B cell (primary cell): Measurements from ENCODE around the gene PIK3AP1. TPM values are rescaled to one million over a fixed set of nuclear protein-coding genes. Genes with fewer than 3 reads are reported as not detected.

Experiments
- ATAC-seq: fragments of 200-7000 bp; cut with Tn5 transposase; one replicate; pipeline ENCODE4 v1.10.0; 2021; ENCODE audit warnings: low read depth, mild to moderate bottlenecking, moderate number of reproducible peaks, moderate library complexity
- CTCF ChIA-PET: fragments of 350-600 bp; sonication (Branson Sonifier 250); formaldehyde crosslinking; loops from one replicate; lab custom pipeline; 2021; ENCODE audit warnings: antibody characterized with exemption, inconsistent platforms; lab: Charles Lee
- POLR2A ChIA-PET: fragments of 350-600 bp; sonication (Branson Sonifier 250); formaldehyde crosslinking; loops from one replicate; lab custom pipeline; 2021; ENCODE audit warnings: antibody characterized with exemption; lab: Charles Lee
- DNase-seq: peaks from one replicate; pipeline ENCODE4 v3.0.0; 2013
- H2AFZ ChIP-seq: 2 replicates; pipeline ENCODE4 v1.6.1; 2012; ENCODE audit warnings: mild to moderate bottlenecking, low read depth, low read length; ENCODE audit not compliant: insufficient read depth, poor library complexity, severe bottlenecking
- H3K27ac ChIP-seq, 2 donors: 1 replicate in 1 of 2; 2 replicates in 1 of 2; pipeline ENCODE4 v1.5.1; 2012 to 2013; ENCODE audit warnings: low read length in 2 of 2, mild to moderate bottlenecking in 2 of 2, moderate library complexity in 1 of 2
- H3K27me3 ChIP-seq, 4 experiments: fragments of 200-600 bp in 1 of 4; sonication (generic) in 1 of 4; replicated peaks in 1 of 4; 1 replicate in 2 of 4; 2 replicates in 2 of 4; pipeline versions ENCODE4 v1.6.1 to v1.7.0; 2013 to 2016; ENCODE audit warnings: low read length in 3 of 4, mild to moderate bottlenecking in 2 of 4, mixed read lengths in 1 of 4, moderate library complexity in 1 of 4; ENCODE audit not compliant: insufficient read depth in 4 of 4, control insufficient read depth in 3 of 4; ENCODE audit errors: control extremely low read depth in 1 of 4
- H3K36me3 ChIP-seq, 2 experiments: replicated peaks in 1 of 2; 1 replicate in 1 of 2; 2 replicates in 1 of 2; pipeline versions ENCODE4 v1.6.1 to v1.7.1; 2013; ENCODE audit warnings: low read length in 1 of 2; ENCODE audit not compliant: insufficient read depth in 2 of 2, control insufficient read depth in 1 of 2; ENCODE audit errors: control extremely low read depth in 1 of 2, extremely low read depth in 1 of 2
- H3K4me1 ChIP-seq, 2 donors: fragments of 200-600 bp in 1 of 2; sonication (generic) in 1 of 2; 1 replicate in 1 of 2; 2 replicates in 1 of 2; pipeline versions ENCODE4 v1.5.1 to v1.6.1; 2013 to 2017; ENCODE audit warnings: low read length in 2 of 2; ENCODE audit not compliant: control insufficient read depth in 2 of 2, insufficient read depth in 2 of 2
- H3K4me2 ChIP-seq: replicated peaks from 2 replicates; pipeline ENCODE3; 2012; ENCODE audit warnings: mild to moderate bottlenecking, low read depth, low read length; ENCODE audit not compliant: poor library complexity, severe bottlenecking
- H3K4me3 ChIP-seq, 5 experiments: fragments of 200-600 bp in 1 of 5; sonication (generic) in 1 of 5; 1 replicate in 3 of 5; 2 replicates in 2 of 5; pipeline versions ENCODE4 v1.5.1 to v1.7.0; 2011 to 2016; ENCODE audit warnings: low read length in 4 of 5, mild to moderate bottlenecking in 4 of 5, low read depth in 2 of 5, control low read depth in 1 of 5, moderate library complexity in 1 of 5; ENCODE audit not compliant: insufficient read depth in 1 of 5; ENCODE audit errors: control extremely low read depth in 1 of 5, extremely low read depth in 1 of 5
- H3K79me2 ChIP-seq: fragments of 200-600 bp; sonication (generic); one replicate; pipeline ENCODE4 v1.6.0; 2016; ENCODE audit warnings: low read length; ENCODE audit not compliant: control insufficient read depth, insufficient read depth
- H3K9ac ChIP-seq: fragments of 200-600 bp; sonication (generic); 2 replicates; pipeline ENCODE4 v1.6.1; 2017; ENCODE audit warnings: mild to moderate bottlenecking, low read length, moderate library complexity
- H3K9me3 ChIP-seq, 3 donors: one replicate each; pipeline versions ENCODE4 v1.6.1 to v1.7.1; 2013; ENCODE audit warnings: low read length in 2 of 3; ENCODE audit not compliant: control insufficient read depth in 2 of 3, insufficient read depth in 1 of 3; ENCODE audit errors: control extremely low read depth in 1 of 3
- H4K20me1 ChIP-seq: 2 replicates; pipeline ENCODE4 v1.6.0; 2012; ENCODE audit warnings: mild to moderate bottlenecking, low read length; ENCODE audit not compliant: insufficient read depth, control insufficient read depth, poor library complexity, severe bottlenecking
- H3K27ac Mint-ChIP-seq: one replicate; pipeline ENCODE4 v1.8.0; 2021; ENCODE audit warnings: mixed read lengths
- H3K27me3 Mint-ChIP-seq: one replicate; pipeline ENCODE4 v1.8.0; 2021; ENCODE audit warnings: mixed read lengths
- H3K4me1 Mint-ChIP-seq: one replicate; pipeline ENCODE4 v1.8.0; 2021; ENCODE audit warnings: mixed read lengths
- H3K4me3 Mint-ChIP-seq: one replicate; pipeline ENCODE4 v1.8.0; 2021; ENCODE audit warnings: mixed read lengths
- H3K9me3 Mint-ChIP-seq: one replicate; pipeline ENCODE4 v1.8.0; 2022; ENCODE audit warnings: mixed read lengths; ENCODE audit not compliant: insufficient read depth
- EZH2 ChIP-seq: IDR thresholded peaks from 2 replicates; pipeline ENCODE4 v1.6.1; 2012; ENCODE audit warnings: borderline replicate concordance, low read depth, mild to moderate bottlenecking, moderate library complexity, low read length; ENCODE audit not compliant: insufficient read depth, poor library complexity, severe bottlenecking
- WGBS: methylation state at CpG from one replicate; pipeline ENCODE4 v1.1.5; 2013; ENCODE audit warnings: missing lambda C conversion rate; ENCODE audit not compliant: insufficient coverage; 5-methylcytosine and 5-hydroxymethylcytosine counted together
- intact Hi-C: fragments of 100-400 bp; cut with micrococcal nuclease; formaldehyde crosslinking; loops from one replicate; pipeline ENCODE4 v1.10.0; 2022
- polyA plus RNA-seq: library from polyadenylated mRNA; depleted of rRNA; stranded (reverse); fragments of >200 nt; gene quantifications from 2 replicates; pipeline ENCODE4 v1.2.3, GENCODE V29; 2012
- total RNA-seq, 2 donors: library from RNA; stranded (reverse); fragments of 120-200 nt in 1 of 2; gene quantifications; 1 replicate in 1 of 2; 2 replicates in 1 of 2; pipeline versions ENCODE4 v1.2.3 to v1.2.4, GENCODE V29; 2013 to 2022
- TF ChIP-seq, protein P1 (sequence below): fragments of 200-600 bp; IDR thresholded peaks from one replicate; pipeline ENCODE4 v1.8.0; 2022; ENCODE audit warnings: antibody characterized with exemption, mild to moderate bottlenecking

Gene PIK3AP1
- total and polyA plus RNA-seq, 2 donors (not counting 1 experiment from before 2014, with no cell fraction given) = 125 to 130 TPM

- H4K20me1 ChIP-seq = peaks cover 38% of the 10 kb centered on the region
- no peaks in the 10 kb centered on the region for H3K27me3 ChIP-seq
- intact Hi-C loops = no loop called here
- H3K9ac ChIP-seq = no peak overlapping the region
- ATAC-seq (no peak), DNase-seq (no peak)
- H3K9me3 Mint-ChIP-seq = no peaks in the 10 kb centered on the region
- H3K27me3 Mint-ChIP-seq = no peaks in the 10 kb centered on the region
- no peak overlapping the region for H3K4me3 ChIP-seq
- TF ChIP-seq, protein P1, sequence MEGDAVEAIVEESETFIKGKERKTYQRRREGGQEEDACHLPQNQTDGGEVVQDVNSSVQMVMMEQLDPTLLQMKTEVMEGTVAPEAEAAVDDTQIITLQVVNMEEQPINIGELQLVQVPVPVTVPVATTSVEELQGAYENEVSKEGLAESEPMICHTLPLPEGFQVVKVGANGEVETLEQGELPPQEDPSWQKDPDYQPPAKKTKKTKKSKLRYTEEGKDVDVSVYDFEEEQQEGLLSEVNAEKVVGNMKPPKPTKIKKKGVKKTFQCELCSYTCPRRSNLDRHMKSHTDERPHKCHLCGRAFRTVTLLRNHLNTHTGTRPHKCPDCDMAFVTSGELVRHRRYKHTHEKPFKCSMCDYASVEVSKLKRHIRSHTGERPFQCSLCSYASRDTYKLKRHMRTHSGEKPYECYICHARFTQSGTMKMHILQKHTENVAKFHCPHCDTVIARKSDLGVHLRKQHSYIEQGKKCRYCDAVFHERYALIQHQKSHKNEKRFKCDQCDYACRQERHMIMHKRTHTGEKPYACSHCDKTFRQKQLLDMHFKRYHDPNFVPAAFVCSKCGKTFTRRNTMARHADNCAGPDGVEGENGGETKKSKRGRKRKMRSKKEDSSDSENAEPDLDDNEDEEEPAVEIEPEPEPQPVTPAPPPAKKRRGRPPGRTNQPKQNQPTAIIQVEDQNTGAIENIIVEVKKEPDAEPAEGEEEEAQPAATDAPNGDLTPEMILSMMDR = no peak
- TF ChIP-seq EZH2 = no peak
- peak overlapping the region; percentile 32 for H3K27ac Mint-ChIP-seq
- H3K79me2 ChIP-seq = peaks cover 92% of the 10 kb centered on the region
- POLR2A ChIA-PET = interaction anchor here (0.6 kb wide), 1 partner anchor 27 kb away, joined by 3 read pairs; no protein-coding TSS in a partner anchor
- no peak overlapping the region for H2AFZ ChIP-seq
- no peaks in the 10 kb centered on the region for H3K9me3 ChIP-seq
- CTCF ChIA-PET = interaction anchor here (1.0 to 6.2 kb wide), 4 partner anchors 14 to 207 kb away, joined by 3 to 105 read pairs (median 6); no protein-coding TSS in a partner anchor
- H3K4me2 ChIP-seq = no peak overlapping the region
- H3K4me1 Mint-ChIP-seq = peaks cover 16% of the 10 kb centered on the region
- no CpG with 5 or more reads among the region's 3 CpGs for WGBS
- peaks cover 19 to 84% of the 10 kb centered on the region in 2 experiments for H3K36me3 ChIP-seq
- H3K27ac ChIP-seq = no peak overlapping the region
- H3K4me1 ChIP-seq = peaks cover 6 to 19% of the 10 kb centered on the region in 2 donors
- H3K4me3 Mint-ChIP-seq = no peak overlapping the region
Measured at GRCh38 chr10:96638120-96638519, 82.2 kb downstream of the PIK3AP1 start.

DNA sequence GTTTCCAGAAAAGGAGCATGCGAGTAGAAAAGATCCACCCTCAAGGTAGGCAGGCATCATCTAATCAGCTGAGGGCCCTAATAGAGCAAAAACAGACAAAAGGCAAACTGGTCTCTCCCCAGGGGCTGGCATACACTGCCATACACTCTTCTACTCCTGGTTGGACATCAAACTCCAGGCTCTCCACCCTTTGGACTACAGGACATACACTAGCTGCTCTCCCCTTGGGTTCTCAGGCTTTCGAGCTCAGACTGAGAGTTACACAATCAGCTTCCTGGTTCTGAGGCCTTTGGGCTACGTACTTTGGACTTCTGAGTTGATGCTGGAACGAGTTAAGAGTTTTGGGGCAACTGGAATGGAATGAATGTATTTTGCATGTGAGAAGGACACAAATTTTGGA is 82.6 kb downstream of the PIK3AP1 start:
- ATAC-seq (no peak), DNase-seq (no peak)
- Mint-ChIP-seq H3K4me1 (peaks cover 13% of the 10 kb centered on the region), H3K9me3 (no peaks in the 10 kb centered on the region), H3K27me3 (no peaks in the 10 kb centered on the region), H3K27ac (peak overlapping the region; percentile 32), H3K4me3 (no peak overlapping the region)
- H3K79me2 ChIP-seq = peaks cover 95% of the 10 kb centered on the region
- TF ChIP-seq, protein P1 = no peak
- TF ChIP-seq EZH2 = no peak
- no peak overlapping the region for H2AFZ ChIP-seq
- CTCF ChIA-PET = interaction anchor here (1.0 to 6.2 kb wide), 3 partner anchors 14 to 108 kb away, joined by 3 to 105 read pairs (median 8); no protein-coding TSS in a partner anchor
- no peaks in the 10 kb centered on the region for H3K9me3 ChIP-seq
- intact Hi-C loops = no loop called here
- no peaks in the 10 kb centered on the region for H3K27me3 ChIP-seq
- H3K4me3 ChIP-seq = no peak overlapping the region
- H3K4me2 ChIP-seq = no peak overlapping the region
- H3K9ac ChIP-seq = no peak overlapping the region
- POLR2A ChIA-PET = no interaction called here
- H3K27ac ChIP-seq = no peak overlapping the region
- H4K20me1 ChIP-seq = peaks cover 42% of the 10 kb centered on the region
- 100% methylated on average over 2 of the region's 4 CpGs for WGBS
- peaks cover 6 to 16% of the 10 kb centered on the region in 2 donors for H3K4me1 ChIP-seq
- H3K36me3 ChIP-seq = peaks cover 23 to 84% of the 10 kb centered on the region in 2 experiments
